Panc1 (cell line): ENCODE measurements around the gene KIAA0930.

Source experiments
- POLR2AphosphoS5 ChIP-seq: IDR thresholded peaks from 2 replicates; pipeline ENCODE4 v1.6.1; 2012; ENCODE audit warnings: mild to moderate bottlenecking, low read depth, low read length, moderate library complexity
- REST ChIP-seq, 2 experiments: IDR thresholded peaks; 2 replicates each; pipeline ENCODE4 v1.6.1; 2011 to 2012; ENCODE audit warnings: low read depth in 2 of 2, control low read depth in 1 of 2, low read length in 1 of 2, mild to moderate bottlenecking in 1 of 2, moderate library complexity in 1 of 2; ENCODE audit not compliant: insufficient read depth in 1 of 2
- SIN3A ChIP-seq: IDR thresholded peaks from 2 replicates; pipeline ENCODE4 v1.6.1; 2012; ENCODE audit warnings: low read depth, mild to moderate bottlenecking, low read length, moderate library complexity, borderline replicate concordance; ENCODE audit not compliant: insufficient read depth
- TF ChIP-seq, protein P1 (sequence below): fragments of 450-650 bp; IDR thresholded peaks from 2 replicates; pipeline ENCODE4 v1.5.1; 2017; ENCODE audit warnings: mild to moderate bottlenecking

DNA sequence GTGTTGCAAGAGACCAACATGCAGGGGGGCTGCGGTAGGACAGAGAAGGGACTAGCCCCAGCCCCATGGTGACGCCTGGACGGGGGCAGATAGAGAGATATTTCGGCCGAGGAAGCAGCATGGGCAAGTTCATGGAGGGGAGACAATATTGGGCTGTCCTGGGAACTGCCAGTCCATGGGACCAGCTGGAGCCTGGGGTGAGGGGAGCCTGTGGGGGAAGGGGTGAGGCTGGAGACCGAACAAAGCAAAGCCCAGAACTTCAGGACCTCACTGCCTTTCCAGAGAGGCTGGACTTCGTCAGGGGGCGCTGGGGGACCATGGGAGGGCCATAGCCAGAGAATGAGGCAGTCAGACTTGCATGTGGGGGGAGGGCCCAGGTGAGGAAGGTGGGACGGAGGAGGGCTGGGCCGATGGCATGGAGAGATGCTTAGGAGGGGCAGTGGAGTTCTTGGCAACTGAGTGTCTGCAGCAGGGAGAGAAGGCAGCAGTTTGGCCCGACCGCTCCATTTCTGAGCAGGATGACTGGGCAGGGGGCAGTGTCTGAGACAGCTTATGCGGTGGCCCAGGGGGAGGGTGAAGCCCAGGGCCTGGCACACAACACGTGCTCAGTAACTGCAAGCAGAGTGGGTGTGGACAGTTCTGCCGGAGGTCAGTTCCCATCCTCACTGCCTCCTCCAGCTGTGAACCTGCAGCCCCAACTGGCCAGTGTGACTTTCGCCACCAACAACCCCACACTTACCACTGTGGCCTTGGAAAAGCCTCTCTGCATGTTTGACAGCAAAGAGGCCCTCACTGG lies 44.8 kb upstream of the KIAA0930 start:
- TF ChIP-seq, protein P1, sequence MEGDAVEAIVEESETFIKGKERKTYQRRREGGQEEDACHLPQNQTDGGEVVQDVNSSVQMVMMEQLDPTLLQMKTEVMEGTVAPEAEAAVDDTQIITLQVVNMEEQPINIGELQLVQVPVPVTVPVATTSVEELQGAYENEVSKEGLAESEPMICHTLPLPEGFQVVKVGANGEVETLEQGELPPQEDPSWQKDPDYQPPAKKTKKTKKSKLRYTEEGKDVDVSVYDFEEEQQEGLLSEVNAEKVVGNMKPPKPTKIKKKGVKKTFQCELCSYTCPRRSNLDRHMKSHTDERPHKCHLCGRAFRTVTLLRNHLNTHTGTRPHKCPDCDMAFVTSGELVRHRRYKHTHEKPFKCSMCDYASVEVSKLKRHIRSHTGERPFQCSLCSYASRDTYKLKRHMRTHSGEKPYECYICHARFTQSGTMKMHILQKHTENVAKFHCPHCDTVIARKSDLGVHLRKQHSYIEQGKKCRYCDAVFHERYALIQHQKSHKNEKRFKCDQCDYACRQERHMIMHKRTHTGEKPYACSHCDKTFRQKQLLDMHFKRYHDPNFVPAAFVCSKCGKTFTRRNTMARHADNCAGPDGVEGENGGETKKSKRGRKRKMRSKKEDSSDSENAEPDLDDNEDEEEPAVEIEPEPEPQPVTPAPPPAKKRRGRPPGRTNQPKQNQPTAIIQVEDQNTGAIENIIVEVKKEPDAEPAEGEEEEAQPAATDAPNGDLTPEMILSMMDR = no peak
- TF ChIP-seq POLR2AphosphoS5 (no peak), REST (IDR thresholded peaks at IDR 0.05; ENCODE audit: insufficient read depth in 1 of 2, low read depth in 2 of 2, low read length in 1 of 2) (no peak), SIN3A (no peak)
